ENCODE results near the gene GDPD3. TPM values are rescaled to one million over a fixed set of nuclear protein-coding genes. Genes with fewer than 3 reads are reported as not detected.

Gene GDPD3
- total and polyA plus RNA-seq, 2 of the 13 experiments (the other 11 are each of a cell fraction or from before 2014, with no cell fraction given) = 18.7 to 20.6 TPM

DNA sequence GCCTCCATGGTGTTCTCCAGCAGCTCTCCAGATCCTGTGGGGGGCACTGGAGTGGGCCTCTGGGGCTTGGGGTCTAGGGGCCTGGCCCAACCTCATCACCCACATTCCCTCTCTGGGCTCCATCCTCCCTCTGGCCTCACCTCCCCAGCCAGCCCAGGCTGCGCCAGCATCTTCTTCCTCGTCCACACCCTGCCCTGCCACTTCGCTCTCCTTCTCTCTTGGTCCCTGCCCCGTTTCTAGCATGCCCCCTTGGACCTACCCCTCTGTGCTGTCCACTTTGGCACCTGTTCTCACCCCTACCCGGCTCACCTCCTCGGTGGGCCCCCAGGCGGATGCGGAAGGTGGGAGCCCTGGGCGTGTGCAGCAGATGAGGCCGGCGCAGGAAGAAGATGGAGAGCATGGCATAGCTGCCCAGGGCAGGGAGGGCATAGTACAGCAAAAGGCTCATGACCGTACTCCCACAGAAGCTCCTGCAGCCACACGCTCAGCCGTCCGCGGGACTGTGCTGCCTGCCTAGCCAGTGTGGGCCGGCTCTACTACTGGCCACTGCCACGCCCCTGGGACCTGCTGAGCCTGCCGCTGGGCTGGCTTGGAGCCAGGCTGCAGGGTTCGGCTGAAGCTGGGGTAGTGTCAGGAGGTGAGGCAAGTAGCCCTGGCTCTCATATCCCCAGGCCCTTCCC, at the start of gene GDPD3 (continued):
- TF ChIP-seq, protein P1, sequence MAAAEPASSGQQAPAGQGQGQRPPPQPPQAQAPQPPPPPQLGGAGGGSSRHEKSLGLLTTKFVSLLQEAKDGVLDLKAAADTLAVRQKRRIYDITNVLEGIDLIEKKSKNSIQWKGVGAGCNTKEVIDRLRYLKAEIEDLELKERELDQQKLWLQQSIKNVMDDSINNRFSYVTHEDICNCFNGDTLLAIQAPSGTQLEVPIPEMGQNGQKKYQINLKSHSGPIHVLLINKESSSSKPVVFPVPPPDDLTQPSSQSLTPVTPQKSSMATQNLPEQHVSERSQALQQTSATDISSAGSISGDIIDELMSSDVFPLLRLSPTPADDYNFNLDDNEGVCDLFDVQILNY (CRISPR knock-in tag; conservative IDR thresholded peaks at IDR 0.05) = no peak
- TF ChIP-seq PCBP1 (IDR thresholded peaks at IDR 0.05; ENCODE audit: borderline replicate concordance, low read depth, low read length) (0 out of 2 replicates have a peak, but pooled peaks have one; percentile 20), KLF6 (CRISPR knock-in tag; IDR thresholded peaks at IDR 0.05) (no peak), TOE1 (CRISPR knock-in tag; IDR thresholded peaks at IDR 0.05) (no peak), ZNF383 (CRISPR knock-in tag; IDR thresholded peaks at IDR 0.05; ENCODE audit: borderline replicate concordance) (no peak; the same call in 1 of the 2 replicates), ATF7-NPFF (CRISPR knock-in tag; IDR thresholded peaks at IDR 0.05; ENCODE audit: low read depth) (no peak), ZNF660 (CRISPR knock-in tag; IDR thresholded peaks at IDR 0.05; ENCODE audit: borderline replicate concordance, low read depth) (no peak), AHR (CRISPR knock-in tag; IDR thresholded peaks at IDR 0.05) (no peak), ZNF121 (CRISPR knock-in tag; IDR thresholded peaks at IDR 0.05) (peak; percentile 5; the same call in 1 of the 2 replicates), SOX13 (IDR thresholded peaks at IDR 0.05) (no peak), SOX13 (CRISPR knock-in tag; conservative IDR thresholded peaks at IDR 0.05 in 1 of 2, IDR thresholded peaks at IDR 0.05 in 1 of 2) (no peak), MAFF (IDR thresholded peaks at IDR 0.05; ENCODE audit: low read depth, low read length) (no peak), NKX3-1 (CRISPR knock-in tag; IDR thresholded peaks at IDR 0.05) (no peak), STAG1 (CRISPR knock-in tag; IDR thresholded peaks at IDR 0.05) (0 out of 2 replicates have a peak, but pooled peaks have one; percentile 2), ZNF598 (CRISPR knock-in tag; IDR thresholded peaks at IDR 0.05; ENCODE audit: borderline replicate concordance) (no peak), HMG20A (CRISPR knock-in tag; IDR thresholded peaks at IDR 0.05; ENCODE audit: borderline replicate concordance) (no peak), HDAC2 (CRISPR knock-in tag; IDR thresholded peaks at IDR 0.05) (no peak), ZNF616 (CRISPR knock-in tag; IDR thresholded peaks at IDR 0.05; ENCODE audit: low read depth) (no peak), ZNF496 (CRISPR knock-in tag; IDR thresholded peaks at IDR 0.05; ENCODE audit: insufficient replicate concordance) (no peak), POLR2A (IDR thresholded peaks at IDR 0.05; ENCODE audit: insufficient read depth in 1 of 2, low read depth in 2 of 2, low read length in 2 of 2) (no peak), NFATC3 (CRISPR knock-in tag; IDR thresholded peaks at IDR 0.05) (no peak)
- TF ChIP-seq, protein P2, sequence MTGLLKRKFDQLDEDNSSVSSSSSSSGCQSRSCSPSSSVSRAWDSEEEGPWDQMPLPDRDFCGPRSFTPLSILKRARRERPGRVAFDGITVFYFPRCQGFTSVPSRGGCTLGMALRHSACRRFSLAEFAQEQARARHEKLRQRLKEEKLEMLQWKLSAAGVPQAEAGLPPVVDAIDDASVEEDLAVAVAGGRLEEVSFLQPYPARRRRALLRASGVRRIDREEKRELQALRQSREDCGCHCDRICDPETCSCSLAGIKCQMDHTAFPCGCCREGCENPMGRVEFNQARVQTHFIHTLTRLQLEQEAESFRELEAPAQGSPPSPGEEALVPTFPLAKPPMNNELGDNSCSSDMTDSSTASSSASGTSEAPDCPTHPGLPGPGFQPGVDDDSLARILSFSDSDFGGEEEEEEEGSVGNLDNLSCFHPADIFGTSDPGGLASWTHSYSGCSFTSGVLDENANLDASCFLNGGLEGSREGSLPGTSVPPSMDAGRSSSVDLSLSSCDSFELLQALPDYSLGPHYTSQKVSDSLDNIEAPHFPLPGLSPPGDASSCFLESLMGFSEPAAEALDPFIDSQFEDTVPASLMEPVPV (CRISPR knock-in tag; IDR thresholded peaks at IDR 0.05) = no peak
- TF ChIP-seq, protein P3, sequence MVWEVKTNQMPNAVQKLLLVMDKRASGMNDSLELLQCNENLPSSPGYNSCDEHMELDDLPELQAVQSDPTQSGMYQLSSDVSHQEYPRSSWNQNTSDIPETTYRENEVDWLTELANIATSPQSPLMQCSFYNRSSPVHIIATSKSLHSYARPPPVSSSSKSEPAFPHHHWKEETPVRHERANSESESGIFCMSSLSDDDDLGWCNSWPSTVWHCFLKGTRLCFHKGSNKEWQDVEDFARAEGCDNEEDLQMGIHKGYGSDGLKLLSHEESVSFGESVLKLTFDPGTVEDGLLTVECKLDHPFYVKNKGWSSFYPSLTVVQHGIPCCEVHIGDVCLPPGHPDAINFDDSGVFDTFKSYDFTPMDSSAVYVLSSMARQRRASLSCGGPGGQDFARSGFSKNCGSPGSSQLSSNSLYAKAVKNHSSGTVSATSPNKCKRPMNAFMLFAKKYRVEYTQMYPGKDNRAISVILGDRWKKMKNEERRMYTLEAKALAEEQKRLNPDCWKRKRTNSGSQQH (CRISPR knock-in tag; IDR thresholded peaks at IDR 0.05; ENCODE audit: low read depth) = no peak
- TF ChIP-seq, protein P4, sequence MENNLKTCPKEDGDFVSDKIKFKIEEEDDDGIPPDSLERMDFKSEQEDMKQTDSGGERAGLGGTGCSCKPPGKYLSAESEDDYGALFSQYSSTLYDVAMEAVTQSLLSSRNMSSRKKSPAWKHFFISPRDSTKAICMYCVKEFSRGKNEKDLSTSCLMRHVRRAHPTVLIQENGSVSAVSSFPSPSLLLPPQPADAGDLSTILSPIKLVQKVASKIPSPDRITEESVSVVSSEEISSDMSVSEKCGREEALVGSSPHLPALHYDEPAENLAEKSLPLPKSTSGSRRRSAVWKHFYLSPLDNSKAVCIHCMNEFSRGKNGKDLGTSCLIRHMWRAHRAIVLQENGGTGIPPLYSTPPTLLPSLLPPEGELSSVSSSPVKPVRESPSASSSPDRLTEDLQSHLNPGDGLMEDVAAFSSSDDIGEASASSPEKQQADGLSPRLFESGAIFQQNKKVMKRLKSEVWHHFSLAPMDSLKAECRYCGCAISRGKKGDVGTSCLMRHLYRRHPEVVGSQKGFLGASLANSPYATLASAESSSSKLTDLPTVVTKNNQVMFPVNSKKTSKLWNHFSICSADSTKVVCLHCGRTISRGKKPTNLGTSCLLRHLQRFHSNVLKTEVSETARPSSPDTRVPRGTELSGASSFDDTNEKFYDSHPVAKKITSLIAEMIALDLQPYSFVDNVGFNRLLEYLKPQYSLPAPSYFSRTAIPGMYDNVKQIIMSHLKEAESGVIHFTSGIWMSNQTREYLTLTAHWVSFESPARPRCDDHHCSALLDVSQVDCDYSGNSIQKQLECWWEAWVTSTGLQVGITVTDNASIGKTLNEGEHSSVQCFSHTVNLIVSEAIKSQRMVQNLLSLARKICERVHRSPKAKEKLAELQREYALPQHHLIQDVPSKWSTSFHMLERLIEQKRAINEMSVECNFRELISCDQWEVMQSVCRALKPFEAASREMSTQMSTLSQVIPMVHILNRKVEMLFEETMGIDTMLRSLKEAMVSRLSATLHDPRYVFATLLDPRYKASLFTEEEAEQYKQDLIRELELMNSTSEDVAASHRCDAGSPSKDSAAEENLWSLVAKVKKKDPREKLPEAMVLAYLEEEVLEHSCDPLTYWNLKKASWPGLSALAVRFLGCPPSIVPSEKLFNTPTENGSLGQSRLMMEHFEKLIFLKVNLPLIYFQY (CRISPR knock-in tag; IDR thresholded peaks at IDR 0.05; ENCODE audit: borderline replicate concordance) = no peak

Data from HepG2 (cell line).